LNCaP clone FGC (cell line): ENCODE data around the gene C5orf63.

Source experiments
- DNase-seq: peaks from one replicate; pipeline ENCODE4 v3.0.0-alpha.2; 2011; ENCODE audit warnings: low read depth
- H3K4me3 ChIP-seq: 2 replicates; pipeline ENCODE4 v1.5.1; 2011; ENCODE audit warnings: mild to moderate bottlenecking, low read depth, low read length, control low read depth
- CTCF ChIP-seq: IDR thresholded peaks from 2 replicates; pipeline ENCODE4 v1.5.1; 2012; ENCODE audit warnings: mild to moderate bottlenecking; ENCODE audit not compliant: control insufficient read depth, insufficient read depth; ENCODE audit errors: extremely low read depth

Gene C5orf63

GRCh38 chr5:127076315-127077129, 3.2 kb upstream of the C5orf63 start:
- no peak for DNase-seq
- TF ChIP-seq CTCF: no peak
- no peak overlapping the region for H3K4me3 ChIP-seq

- no peak for DNase-seq
- TF ChIP-seq CTCF: no peak
These were observed 1.2 kb upstream of the C5orf63 start for GRCh38 chr5:127074466-127074865.

GRCh38 chr5:127070243-127070642, 3.1 kb downstream of the C5orf63 start:
- no peak for DNase-seq
- no peak overlapping the region for H3K4me3 ChIP-seq
- no peak for TF ChIP-seq CTCF

More at GRCh38 chr5:127074466-127074865, 1.2 kb upstream of the C5orf63 start:
- H3K4me3 ChIP-seq: no peak overlapping the region

- no peak for DNase-seq
- no peak overlapping the region for H3K4me3 ChIP-seq
- no peak for TF ChIP-seq CTCF
These were observed 4.6 kb downstream of the C5orf63 start for GRCh38 chr5:127068493-127069214.

GRCh38 chr5:127066721-127067120, 6.6 kb downstream of the C5orf63 start:
- no peak overlapping the region for H3K4me3 ChIP-seq
- TF ChIP-seq CTCF: no peak
- DNase-seq: no peak

GRCh38 chr5:127064253-127064840, 9.0 kb downstream of the C5orf63 start:
- H3K4me3 ChIP-seq: no peak overlapping the region
- DNase-seq: no peak
- no peak for TF ChIP-seq CTCF
